ENCODE measurements around the gene ABCA10. TPM values are rescaled to one million over a fixed set of nuclear protein-coding genes. Genes with fewer than 3 reads are reported as not detected.
A peak's percentile ranks its signal among the peaks of the same experiment; 100 is the strongest.

Gene ABCA10
- total and polyA plus RNA-seq, 3 donors from 2014 or later: 11.5 to 16.2 (median 13.6) TPM

DNA sequence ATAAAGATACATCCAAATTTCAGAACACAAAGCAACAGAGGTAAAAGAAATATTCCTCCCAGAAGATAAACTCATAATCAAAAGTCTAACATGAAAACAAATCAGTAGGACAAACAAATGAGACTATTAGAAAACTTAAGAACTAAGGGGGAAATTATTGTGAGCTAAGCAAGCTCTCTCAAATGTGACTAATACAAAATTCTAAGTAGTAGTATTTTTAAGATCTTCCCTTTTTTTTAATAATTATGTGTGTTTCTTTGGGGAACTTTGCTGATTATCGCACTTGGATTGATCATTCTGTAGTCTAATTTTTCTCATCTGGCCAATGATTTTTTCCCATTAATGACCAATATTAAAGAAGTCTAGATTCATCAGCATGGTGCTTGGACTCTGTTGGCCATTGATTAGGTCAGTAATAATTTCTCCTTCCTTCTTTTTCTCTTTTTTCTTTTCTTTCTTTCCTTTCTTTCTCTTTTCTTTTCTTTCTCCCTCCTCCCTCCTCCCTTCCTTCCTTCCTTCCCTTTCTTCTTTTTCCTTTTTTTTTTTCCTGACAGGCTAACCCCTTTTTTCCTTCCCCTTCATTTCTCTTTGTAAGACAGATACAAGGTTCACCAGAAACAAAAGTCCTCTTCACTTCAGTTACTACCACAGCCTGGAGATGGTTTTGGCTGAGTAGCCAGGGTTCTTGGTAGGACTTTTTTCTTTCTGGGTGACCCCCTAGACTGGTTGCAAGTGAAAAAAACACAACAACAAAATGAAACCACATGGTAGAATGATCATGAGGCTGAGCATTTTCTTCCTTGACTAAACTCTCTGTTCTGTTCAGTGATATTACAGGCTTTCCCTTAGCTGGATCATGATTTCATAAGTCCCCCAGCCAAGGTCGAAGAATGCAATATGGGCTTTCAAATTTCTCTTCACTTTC, 84.0 kb downstream of the ABCA10 start:
- no peaks in the 10 kb centered on the region for H3K9me3 ChIP-seq
- no peak overlapping the region for H3K27ac ChIP-seq
- no peak overlapping the region for H3K4me3 ChIP-seq
- no peak for DNase-seq
- intact Hi-C loops (cut with DNase I; ENCODE audit: low total_unique reads): no loop called here
- H3K27me3 ChIP-seq: no peaks in the 10 kb centered on the region
- H3K4me1 ChIP-seq: peaks cover 3% of the 10 kb centered on the region
- no peaks in the 10 kb centered on the region for H3K36me3 ChIP-seq (ENCODE audit: low read depth, missing control alignments)
- 75 to 77% methylated on average over 2 of the region's 2 CpGs for WGBS, 2 donors
- TF ChIP-seq, protein P1, sequence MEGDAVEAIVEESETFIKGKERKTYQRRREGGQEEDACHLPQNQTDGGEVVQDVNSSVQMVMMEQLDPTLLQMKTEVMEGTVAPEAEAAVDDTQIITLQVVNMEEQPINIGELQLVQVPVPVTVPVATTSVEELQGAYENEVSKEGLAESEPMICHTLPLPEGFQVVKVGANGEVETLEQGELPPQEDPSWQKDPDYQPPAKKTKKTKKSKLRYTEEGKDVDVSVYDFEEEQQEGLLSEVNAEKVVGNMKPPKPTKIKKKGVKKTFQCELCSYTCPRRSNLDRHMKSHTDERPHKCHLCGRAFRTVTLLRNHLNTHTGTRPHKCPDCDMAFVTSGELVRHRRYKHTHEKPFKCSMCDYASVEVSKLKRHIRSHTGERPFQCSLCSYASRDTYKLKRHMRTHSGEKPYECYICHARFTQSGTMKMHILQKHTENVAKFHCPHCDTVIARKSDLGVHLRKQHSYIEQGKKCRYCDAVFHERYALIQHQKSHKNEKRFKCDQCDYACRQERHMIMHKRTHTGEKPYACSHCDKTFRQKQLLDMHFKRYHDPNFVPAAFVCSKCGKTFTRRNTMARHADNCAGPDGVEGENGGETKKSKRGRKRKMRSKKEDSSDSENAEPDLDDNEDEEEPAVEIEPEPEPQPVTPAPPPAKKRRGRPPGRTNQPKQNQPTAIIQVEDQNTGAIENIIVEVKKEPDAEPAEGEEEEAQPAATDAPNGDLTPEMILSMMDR (IDR thresholded peaks at IDR 0.05): no peak
- TF ChIP-seq POLR2A (IDR thresholded peaks at IDR 0.05): no peak

GRCh38 chr17:69143683-69144231, 84.9 kb downstream of the ABCA10 start:
- DNase-seq: no peak
- Histone ChIP-seq H3K4me3 (no peak overlapping the region), H3K9me3 (no peaks in the 10 kb centered on the region), H3K36me3 (ENCODE audit: low read depth, missing control alignments) (no peaks in the 10 kb centered on the region), H3K27me3 (no peaks in the 10 kb centered on the region), H3K4me1 (peaks cover 3% of the 10 kb centered on the region), H3K27ac (no peak overlapping the region)
- WGBS, 2 donors: 87 to 88% methylated on average over 3 of the region's 3 CpGs
- TF ChIP-seq POLR2A (IDR thresholded peaks at IDR 0.05): no peak
- intact Hi-C loops (cut with DNase I; ENCODE audit: low total_unique reads): no loop called here

GRCh38 chr17:69143151-69143550, 85.5 kb downstream of the ABCA10 start:
- H3K27me3 ChIP-seq: no peaks in the 10 kb centered on the region
- intact Hi-C loops (cut with DNase I; ENCODE audit: low total_unique reads): no loop called here
- H3K27ac ChIP-seq: no peak overlapping the region
- no peaks in the 10 kb centered on the region for H3K9me3 ChIP-seq
- DNase-seq: no peak
- H3K4me3 ChIP-seq: no peak overlapping the region
- H3K36me3 ChIP-seq (ENCODE audit: low read depth, missing control alignments): no peaks in the 10 kb centered on the region
- TF ChIP-seq, protein P1 (IDR thresholded peaks at IDR 0.05): no peak
- no peak for TF ChIP-seq POLR2A (IDR thresholded peaks at IDR 0.05)
- 92 to 100% methylated on average over 1 of the region's 1 CpG for WGBS, 2 donors
- peaks cover 3% of the 10 kb centered on the region for H3K4me1 ChIP-seq

DNA sequence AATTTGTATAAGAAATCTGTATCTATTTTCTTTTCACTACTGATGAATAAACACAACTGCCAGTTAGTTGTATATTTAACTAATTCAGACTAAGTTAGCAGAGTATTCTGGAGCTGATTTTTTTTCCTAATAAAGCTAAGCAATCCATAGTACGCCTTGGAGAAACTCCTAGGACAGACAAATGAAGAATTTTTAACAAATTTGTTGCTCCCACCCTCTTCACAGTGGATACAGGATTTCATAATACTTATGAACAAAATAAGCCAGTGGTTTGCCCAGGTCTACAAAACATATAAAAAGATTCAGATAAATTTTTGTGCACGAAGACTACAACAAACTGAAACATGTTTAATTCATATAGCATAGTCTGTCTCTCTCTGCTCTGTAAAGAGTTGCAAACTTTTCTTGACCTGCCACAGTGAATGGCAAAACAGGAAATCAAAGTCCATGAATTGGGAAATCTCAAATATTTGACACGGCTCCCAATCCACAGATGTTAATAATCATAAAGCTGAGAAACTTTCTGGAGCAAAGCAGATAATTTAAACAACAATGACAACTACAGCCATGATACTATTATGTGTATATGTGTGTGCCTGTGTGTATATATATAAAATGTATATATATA, 86.3 kb downstream of the ABCA10 start:
- intact Hi-C loops (cut with DNase I; ENCODE audit: low total_unique reads): no loop called here
- WGBS, 2 donors: 59 to 77% methylated on average over 3 of the region's 3 CpGs
- no peaks in the 10 kb centered on the region for H3K36me3 ChIP-seq (ENCODE audit: low read depth, missing control alignments)
- no peak overlapping the region for H3K4me3 ChIP-seq
- H3K27ac ChIP-seq: peak overlapping the region; percentile 17 to 31
- TF ChIP-seq POLR2A (IDR thresholded peaks at IDR 0.05): no peak
- TF ChIP-seq, protein P1 (IDR thresholded peaks at IDR 0.05): no peak
- H3K9me3 ChIP-seq: no peaks in the 10 kb centered on the region
- H3K4me1 ChIP-seq: peaks cover 3% of the 10 kb centered on the region
- DNase-seq: no peak
- no peaks in the 10 kb centered on the region for H3K27me3 ChIP-seq
